ENCODE data around the gene CNNM4. TPM values are rescaled to one million over a fixed set of nuclear protein-coding genes. Genes with fewer than 3 reads are reported as not detected.

Gene CNNM4
- total RNA-seq, 1 donor: 5.6 TPM

- DNase-seq (ENCODE audit: low read depth): peak; percentile 16
- no peak overlapping the region for H3K4me3 ChIP-seq (ENCODE audit: low read depth, low read length)
- TF ChIP-seq CTCF (IDR thresholded peaks at IDR 0.05; ENCODE audit: insufficient read depth, low read depth, low read length): no peak
These were observed 62.5 kb downstream of the CNNM4 start for GRCh38 chr2:96823198-96823597.

DNA sequence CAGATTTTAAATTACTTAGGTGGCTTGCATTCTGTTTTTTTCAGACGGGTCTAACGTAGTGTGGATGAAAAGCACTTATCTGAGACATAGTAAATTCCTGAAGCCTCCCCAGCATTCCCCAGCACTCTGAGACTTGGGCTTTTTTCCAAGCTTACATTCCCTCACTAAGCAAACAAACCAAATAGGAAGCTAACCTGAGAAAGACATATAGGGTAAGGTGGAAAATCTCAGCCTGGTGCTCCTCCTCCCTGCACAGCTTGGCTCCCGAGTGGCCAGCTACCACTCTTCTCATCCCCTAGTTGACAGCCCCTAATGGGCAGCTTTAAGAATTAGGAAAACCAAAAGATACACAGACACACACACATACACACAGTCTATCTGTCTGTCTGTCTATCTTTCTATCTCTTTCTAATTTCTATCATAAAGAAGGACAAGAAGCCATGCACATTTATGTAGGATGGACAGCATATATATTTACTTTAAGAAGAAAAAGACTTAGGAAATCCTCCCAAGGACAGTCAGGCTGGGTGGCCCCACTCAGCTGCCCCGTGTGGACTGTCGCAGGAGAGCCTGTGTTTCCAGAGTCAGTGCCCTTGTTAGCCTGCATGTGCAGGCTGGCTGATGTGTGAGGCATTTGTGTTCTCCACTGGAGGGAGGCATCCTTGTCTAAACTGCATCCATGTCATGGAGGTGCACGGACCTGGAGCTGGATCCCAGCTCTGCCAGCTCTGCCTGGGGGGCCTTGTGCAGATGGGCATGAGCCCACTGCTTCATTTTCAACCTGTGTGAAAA, 63.6 kb downstream of the CNNM4 start:
- DNase-seq (ENCODE audit: low read depth): peak; percentile 68
- H3K4me3 ChIP-seq (ENCODE audit: low read depth, low read length): no peak overlapping the region
- no peak for TF ChIP-seq CTCF (IDR thresholded peaks at IDR 0.05; ENCODE audit: insufficient read depth, low read depth, low read length)

- no peak overlapping the region for H3K4me3 ChIP-seq (ENCODE audit: low read depth, low read length)
- no peak for TF ChIP-seq CTCF (IDR thresholded peaks at IDR 0.05; ENCODE audit: insufficient read depth, low read depth, low read length)
- no peak for DNase-seq (ENCODE audit: low read depth)
These were observed 64.4 kb downstream of the CNNM4 start for GRCh38 chr2:96825057-96825456.

- no peak for DNase-seq (ENCODE audit: low read depth)
- no peak for TF ChIP-seq CTCF (IDR thresholded peaks at IDR 0.05; ENCODE audit: insufficient read depth, low read depth, low read length)
- no peak overlapping the region for H3K4me3 ChIP-seq (ENCODE audit: low read depth, low read length)
These were observed 66.0 kb downstream of the CNNM4 start for GRCh38 chr2:96826546-96827278.

DNA sequence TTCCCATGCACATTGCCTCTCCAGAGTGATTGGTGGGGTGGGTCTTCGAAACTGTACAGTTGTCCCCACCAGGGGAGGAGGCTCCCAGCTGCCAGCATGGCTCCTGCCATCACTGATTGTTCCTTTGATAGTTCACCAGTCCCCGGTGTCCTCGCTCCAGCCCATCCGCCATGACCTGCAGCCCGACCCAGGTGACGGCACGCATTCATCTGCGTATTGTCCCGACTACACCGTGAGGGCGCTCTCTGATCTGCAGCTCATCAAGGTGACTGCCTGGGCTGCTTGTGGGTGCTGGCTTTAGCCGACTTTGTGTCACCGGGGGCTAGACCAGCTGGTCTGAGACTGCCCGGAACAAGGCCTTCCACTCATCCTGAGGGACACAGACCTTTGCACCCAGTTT, 67.7 kb downstream of the CNNM4 start:
- no peak for TF ChIP-seq CTCF (IDR thresholded peaks at IDR 0.05; ENCODE audit: insufficient read depth, low read depth, low read length)
- no peak for DNase-seq (ENCODE audit: low read depth)

DNA sequence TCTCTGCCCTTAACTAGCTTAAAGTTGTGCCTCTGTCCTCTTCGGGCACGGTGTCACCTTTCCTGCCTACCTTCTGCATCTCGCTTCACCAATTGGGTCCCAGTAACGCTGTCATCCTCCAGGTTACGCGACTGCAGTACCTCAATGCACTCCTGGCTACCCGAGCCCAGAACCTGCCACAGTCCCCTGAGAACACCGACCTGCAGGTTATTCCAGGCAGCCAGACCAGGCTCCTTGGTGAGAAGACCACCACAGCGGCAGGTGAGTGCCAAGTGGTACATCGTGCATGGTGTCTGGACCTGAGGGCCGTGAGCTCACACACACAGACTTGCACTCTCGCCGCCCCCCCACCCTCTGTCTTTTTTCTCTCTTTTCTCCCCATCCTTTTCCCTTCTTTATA, 68.2 kb downstream of the CNNM4 start:
- DNase-seq (ENCODE audit: low read depth): no peak
- no peak for TF ChIP-seq CTCF (IDR thresholded peaks at IDR 0.05; ENCODE audit: insufficient read depth, low read depth, low read length)

More for the DNA sequence above, 67.7 kb downstream of the CNNM4 start:
- no peak overlapping the region for H3K4me3 ChIP-seq (ENCODE audit: low read depth, low read length)

More for the DNA sequence above, 68.2 kb downstream of the CNNM4 start:
- no peak overlapping the region for H3K4me3 ChIP-seq (ENCODE audit: low read depth, low read length)

All from fibroblast of villous mesenchyme (primary cell).